Neuron (in vitro differentiated cells): ENCODE results near the gene FXYD5.

Source experiments
- H2AFZ ChIP-seq: one replicate; pipeline ENCODE4 v1.6.1; 2013; ENCODE audit warnings: low read depth, mild to moderate bottlenecking, inconsistent platforms, low read length, moderate library complexity
- H3K27me3 ChIP-seq: one replicate; pipeline ENCODE4 v1.6.1; 2013; ENCODE audit warnings: low read length; ENCODE audit not compliant: insufficient read depth
- H3K36me3 ChIP-seq: one replicate; pipeline ENCODE4 v1.6.1; 2013; ENCODE audit warnings: low read length; ENCODE audit not compliant: insufficient read depth
- H3K4me1 ChIP-seq: one replicate; pipeline ENCODE4 v1.6.1; 2013; ENCODE audit warnings: low read length; ENCODE audit not compliant: insufficient read depth
- H3K4me3 ChIP-seq: 2 replicates; pipeline ENCODE4 v1.5.1; 2013; ENCODE audit warnings: mild to moderate bottlenecking, low read length, moderate library complexity
- H3K9me3 ChIP-seq: one replicate; pipeline ENCODE4 v1.6.1; 2013; ENCODE audit warnings: low read length

The FXYD5 gene, protein sequence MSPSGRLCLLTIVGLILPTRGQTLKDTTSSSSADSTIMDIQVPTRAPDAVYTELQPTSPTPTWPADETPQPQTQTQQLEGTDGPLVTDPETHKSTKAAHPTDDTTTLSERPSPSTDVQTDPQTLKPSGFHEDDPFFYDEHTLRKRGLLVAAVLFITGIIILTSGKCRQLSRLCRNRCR

DNA sequence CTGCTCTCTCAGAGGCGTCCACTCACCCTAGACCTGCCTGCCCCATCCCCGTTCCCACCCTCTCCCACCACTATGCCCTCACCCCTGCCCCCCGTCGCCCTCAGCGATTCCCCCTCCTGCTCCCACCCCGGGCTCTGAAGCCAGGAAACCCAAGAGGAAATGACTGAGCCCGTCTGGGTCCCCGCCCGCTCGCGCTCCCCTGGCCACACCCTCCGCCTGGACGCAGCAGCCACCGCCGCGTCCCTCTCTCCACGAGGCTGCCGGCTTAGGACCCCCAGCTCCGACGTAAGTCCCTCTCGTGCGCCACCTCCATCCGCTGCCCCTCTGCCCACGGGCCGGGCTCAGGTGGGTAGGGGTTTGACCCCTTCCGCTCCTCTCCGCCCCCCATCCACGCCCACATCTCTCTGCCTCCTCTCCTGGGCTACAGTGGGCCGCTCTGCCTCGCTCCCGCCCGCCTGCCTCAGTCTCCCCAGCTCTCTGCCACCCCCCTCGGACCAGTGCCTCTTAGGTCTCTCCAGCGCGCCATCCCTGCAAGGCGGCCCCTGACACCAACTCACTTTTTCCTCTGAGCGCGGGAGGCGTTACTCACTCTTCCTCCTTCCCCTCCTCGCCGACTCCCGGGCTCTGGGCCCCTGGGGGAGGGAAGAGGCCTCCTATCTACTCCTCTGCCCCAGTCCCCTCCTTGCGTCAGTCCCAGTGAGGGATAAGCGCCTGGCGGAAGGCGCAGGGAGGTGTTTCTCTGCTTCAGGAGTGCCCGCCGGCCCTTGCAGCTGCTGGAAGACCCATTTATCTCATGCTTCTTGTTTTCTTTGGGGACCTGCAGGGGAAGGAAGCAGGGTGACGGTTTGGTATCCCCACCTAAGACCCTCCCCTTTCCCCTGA lies at the start of gene FXYD5:
TSS of gene FXYD5 (plus strand) at position 211 of the 882 bp plus-strand sequence. CDS start 816 bp downstream, outside the sequence.
- H3K27me3 ChIP-seq: peaks cover 41% of the 10 kb centered on the region
- H3K9me3 ChIP-seq: no peaks in the 10 kb centered on the region
- H2AFZ ChIP-seq: peak within 1 kb of the TSS; percentile 69
- H3K4me1 ChIP-seq: peaks cover 30% of the 10 kb centered on the region
- no peaks in the 10 kb centered on the region for H3K36me3 ChIP-seq
- peak within 1 kb of the TSS; percentile 23 for H3K4me3 ChIP-seq

DNA sequence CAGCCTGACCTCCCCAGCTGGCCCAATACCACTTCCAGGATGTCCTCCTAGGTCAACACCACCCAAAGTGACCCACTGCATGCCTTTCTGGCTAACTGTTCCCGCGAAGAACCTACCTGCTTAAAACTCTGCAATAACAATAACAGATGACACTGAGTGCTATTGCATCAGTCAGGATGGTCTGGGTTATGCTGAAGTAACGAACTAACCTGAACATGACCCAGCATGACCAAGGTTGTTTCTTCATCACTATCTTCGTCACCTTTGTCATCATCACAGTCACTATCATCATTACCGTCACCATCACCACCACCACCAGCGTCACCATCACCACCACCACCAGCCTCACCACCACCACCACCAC lies 49.5 kb upstream of the FXYD5 start:
- H3K36me3 ChIP-seq: no peaks in the 10 kb centered on the region
- no peak overlapping the region for H2AFZ ChIP-seq
- H3K9me3 ChIP-seq: peaks cover 6% of the 10 kb centered on the region
- H3K4me1 ChIP-seq: no peaks in the 10 kb centered on the region
- no peaks in the 10 kb centered on the region for H3K27me3 ChIP-seq
- no peak overlapping the region for H3K4me3 ChIP-seq

DNA sequence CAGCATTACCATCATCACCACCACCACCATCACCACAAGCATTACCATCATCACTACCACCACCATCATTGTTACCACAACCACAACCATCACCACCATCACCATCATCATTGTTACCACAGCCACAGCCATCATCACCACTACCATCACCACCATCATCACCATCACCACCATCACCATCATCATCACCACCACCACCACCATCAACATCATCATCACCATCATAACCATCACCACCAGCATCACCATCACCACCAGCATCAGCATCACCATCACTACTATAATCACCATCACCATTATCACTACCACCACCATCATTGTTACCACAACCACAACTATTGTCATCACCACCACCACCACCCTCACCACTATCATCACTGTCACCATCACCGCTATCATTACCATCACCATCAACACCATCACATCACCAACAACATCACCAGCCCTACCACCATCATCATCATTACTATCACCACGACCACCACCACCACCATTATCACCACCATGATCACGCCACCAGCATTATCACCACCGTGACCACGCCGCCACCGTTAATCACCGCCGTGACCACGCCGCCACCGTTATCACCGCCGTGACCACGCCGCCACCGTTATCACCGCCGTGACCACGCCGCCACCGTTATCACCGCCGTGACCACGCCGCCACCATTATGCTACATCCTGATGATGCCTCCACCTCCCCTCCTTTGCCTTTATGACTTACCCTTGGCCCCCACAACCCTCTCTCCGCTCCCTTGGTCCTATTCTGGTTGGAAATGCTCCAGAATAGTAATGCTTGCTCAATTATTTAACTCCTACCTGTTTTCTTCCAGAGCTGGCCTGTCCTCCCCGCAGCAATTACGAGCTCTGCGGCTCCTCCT lies 48.9 kb upstream of the FXYD5 start:
- Histone ChIP-seq H2AFZ (no peak overlapping the region), H3K36me3 (no peaks in the 10 kb centered on the region), H3K27me3 (no peaks in the 10 kb centered on the region), H3K9me3 (peaks cover 6% of the 10 kb centered on the region), H3K4me3 (no peak overlapping the region), H3K4me1 (no peaks in the 10 kb centered on the region)

DNA sequence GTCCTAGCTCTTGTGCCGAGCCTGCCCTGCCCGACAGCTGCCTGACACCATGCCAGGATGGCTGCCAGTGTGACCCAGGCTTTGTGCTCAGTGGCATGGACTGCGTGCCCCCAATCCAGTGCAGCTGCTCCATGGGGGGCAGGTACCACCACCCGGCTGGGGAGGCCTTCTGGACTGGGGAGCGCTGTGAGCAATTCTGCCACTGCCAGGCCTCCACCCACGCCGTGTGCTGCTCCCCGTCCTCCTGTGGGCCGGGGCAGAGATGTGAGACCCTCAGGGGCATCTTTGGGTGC lies 48.3 kb upstream of the FXYD5 start:
- Histone ChIP-seq H3K4me1 (no peaks in the 10 kb centered on the region), H3K36me3 (no peaks in the 10 kb centered on the region), H3K9me3 (peaks cover 6% of the 10 kb centered on the region), H3K27me3 (no peaks in the 10 kb centered on the region), H3K4me3 (no peak overlapping the region), H2AFZ (no peak overlapping the region)

DNA sequence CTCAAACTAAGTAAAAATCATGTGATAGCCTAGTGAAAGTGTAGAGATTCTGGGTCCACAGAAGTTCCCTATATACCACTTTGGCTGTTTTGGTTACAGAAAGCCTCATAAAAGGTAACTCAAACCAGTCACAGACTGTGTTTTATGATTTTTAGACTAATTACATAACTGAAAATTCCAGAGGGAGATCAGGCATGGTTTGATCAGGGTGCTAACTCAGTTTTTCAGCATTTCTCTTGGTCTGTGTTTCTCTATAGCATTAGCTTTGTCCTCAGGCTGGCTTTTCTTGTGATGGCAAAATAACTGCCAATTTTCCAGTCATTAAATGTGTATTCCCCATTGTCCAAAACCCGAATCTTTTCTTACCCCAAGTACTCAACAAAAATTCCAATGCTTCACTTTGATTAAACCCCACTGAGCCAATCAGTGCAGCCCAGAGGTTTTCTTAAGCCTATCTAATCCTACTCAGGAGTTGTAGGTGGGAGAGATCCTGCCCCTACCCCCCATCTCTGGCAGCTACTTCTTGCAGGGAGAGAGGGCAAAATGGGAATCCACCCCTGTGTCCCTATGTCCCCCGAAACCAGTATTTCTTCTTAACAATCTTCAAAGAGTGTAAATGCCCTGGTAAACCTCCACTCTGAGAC lies 47.5 kb upstream of the FXYD5 start:
- Histone ChIP-seq H3K4me1 (no peaks in the 10 kb centered on the region), H3K9me3 (peaks cover 6% of the 10 kb centered on the region), H3K4me3 (no peak overlapping the region), H2AFZ (no peak overlapping the region), H3K36me3 (no peaks in the 10 kb centered on the region), H3K27me3 (no peaks in the 10 kb centered on the region)

DNA sequence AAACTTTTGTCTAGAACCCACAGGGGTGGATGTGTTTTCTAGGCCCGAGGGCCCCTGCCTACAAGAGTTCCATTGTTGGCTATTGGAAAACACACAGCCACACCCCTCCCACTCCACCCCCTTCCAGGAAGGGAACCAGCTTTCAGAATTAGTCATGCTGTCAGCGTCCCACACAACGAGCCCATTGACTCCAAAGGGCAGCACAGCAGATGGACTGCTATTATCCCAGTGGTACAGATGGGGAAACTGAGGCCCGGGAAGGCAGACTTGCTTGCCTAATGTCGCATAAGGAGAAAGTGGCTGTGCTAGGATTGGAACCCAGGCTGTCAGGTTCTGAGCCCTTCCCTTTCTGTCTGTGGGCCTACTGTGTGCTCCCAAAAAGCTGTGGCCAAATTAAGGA lies 47.0 kb upstream of the FXYD5 start:
- no peaks in the 10 kb centered on the region for H3K4me1 ChIP-seq
- H3K27me3 ChIP-seq: no peaks in the 10 kb centered on the region
- peaks cover 6% of the 10 kb centered on the region for H3K9me3 ChIP-seq
- no peak overlapping the region for H3K4me3 ChIP-seq
- no peak overlapping the region for H2AFZ ChIP-seq
- H3K36me3 ChIP-seq: no peaks in the 10 kb centered on the region

DNA sequence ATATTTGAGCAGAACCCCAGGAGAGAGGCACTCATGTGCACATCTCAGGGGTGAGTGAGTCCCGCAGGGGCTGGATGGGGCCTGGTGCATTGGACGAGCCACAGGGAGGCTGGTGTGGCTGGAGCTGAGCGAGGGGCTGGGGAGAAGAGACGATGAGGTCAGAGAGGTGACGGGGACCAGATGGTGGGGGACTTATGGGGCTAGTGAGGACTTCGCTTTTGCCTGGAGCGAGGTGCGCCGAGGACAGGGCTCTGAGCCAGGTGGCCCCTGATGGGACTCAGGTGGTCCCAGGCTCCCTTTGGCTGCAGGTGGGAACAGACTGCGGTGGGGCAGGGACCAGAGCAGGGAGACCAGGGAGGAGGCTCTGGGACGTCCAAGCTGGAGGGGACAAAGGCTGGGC lies 45.8 kb upstream of the FXYD5 start:
- no peaks in the 10 kb centered on the region for H3K4me1 ChIP-seq
- no peak overlapping the region for H2AFZ ChIP-seq
- H3K27me3 ChIP-seq: no peaks in the 10 kb centered on the region
- H3K36me3 ChIP-seq: no peaks in the 10 kb centered on the region
- H3K9me3 ChIP-seq: peaks cover 6% of the 10 kb centered on the region
- H3K4me3 ChIP-seq: no peak overlapping the region

DNA sequence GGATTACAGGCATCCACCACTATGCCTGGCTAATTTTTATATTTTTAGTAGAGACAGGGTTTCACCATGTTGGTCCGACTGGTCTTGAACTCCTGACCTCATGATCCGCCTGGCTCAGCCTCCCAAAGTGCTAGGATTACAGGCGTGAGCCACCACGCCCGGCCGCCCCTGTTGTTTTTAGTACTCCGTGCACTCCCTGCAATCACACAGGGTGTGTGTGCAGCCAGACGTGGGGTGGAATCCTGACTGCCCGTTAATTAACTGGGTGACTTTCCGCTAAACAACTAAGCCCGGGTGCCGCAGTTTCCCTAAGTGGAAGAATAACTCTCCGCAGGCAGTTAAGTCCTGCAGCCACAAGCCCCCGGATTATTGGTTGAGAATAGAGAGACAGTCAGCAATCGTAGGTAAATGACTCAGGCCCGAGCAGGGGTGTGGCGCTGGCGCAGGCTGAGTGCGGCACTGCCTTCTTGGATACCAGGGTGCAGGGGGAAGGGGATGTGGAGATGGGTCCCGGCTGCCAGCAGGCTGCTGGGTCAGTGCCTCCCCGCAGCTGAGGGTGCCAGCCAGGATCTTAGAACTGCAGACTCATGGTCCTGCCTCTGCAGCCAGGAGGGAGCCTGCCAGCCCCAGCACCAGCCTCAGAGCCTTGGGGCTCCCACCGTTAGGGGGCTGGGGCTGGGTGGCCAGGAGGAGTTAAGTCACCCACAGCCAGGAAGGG lies 45.0 kb upstream of the FXYD5 start:
- peaks cover 6% of the 10 kb centered on the region for H3K9me3 ChIP-seq
- no peaks in the 10 kb centered on the region for H3K36me3 ChIP-seq
- H3K27me3 ChIP-seq: no peaks in the 10 kb centered on the region
- no peak overlapping the region for H2AFZ ChIP-seq
- peaks cover 3% of the 10 kb centered on the region for H3K4me1 ChIP-seq
- no peak overlapping the region for H3K4me3 ChIP-seq

DNA sequence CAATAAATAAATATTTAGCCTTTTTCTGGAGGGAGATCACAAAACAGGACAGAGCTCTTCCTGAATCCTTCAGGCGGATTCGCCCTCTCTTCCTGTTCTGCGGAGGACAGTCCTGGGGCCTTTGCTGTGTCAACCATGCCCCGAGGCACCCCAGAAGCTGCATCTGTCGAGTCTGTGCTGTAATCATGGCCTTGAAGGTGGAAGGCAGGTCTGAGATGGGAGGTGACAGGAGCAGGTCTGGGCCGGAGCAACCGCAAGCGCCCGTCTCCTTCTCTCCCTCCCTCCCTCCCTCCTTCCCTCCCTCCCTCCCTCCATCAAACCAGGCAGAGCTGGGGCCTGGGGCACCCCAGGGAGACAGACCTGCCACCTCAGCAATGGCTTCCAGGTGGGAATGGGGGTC lies 43.6 kb upstream of the FXYD5 start:
- H3K27me3 ChIP-seq: peaks cover 3% of the 10 kb centered on the region
- H3K4me1 ChIP-seq: peaks cover 8% of the 10 kb centered on the region
- no peak overlapping the region for H3K4me3 ChIP-seq

DNA sequence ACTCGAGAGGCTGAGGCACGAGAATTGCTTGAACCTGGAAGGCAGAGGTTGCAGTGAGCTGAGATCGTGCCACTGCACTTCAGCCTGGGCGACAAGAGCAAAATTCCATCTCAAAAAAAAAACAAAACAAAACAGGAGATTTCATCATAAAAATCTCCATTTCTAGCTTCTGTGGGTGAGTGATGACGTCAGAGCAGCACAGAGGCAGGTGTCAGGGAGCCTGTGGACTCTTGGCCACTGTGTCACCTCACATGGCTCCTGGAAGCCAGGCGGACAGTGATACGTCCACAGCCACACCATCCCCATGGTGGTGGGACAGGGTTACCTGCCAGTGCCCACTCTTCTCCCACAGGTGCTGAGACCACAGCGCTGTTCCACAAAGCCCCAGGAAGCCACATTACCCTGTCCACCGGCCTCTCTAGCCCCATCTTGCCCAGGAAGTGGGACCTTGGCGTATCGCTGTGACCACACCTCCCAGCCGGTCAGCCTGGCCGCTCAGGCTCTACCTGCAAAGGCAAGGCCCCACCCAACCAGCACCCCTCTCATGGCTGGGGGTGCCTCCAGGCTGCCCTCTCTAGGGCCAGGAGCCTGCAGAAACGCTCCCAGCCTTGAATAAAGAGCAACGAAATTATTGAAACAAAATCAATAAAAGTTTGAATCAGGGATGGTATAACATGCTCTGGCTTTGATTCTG lies 41.4 kb upstream of the FXYD5 start:
- Histone ChIP-seq H3K4me1 (peaks cover 11% of the 10 kb centered on the region), H3K27me3 (peaks cover 13% of the 10 kb centered on the region), H3K9me3 (no peaks in the 10 kb centered on the region), H3K36me3 (no peaks in the 10 kb centered on the region), H3K4me3 (no peak overlapping the region), H2AFZ (no peak overlapping the region)

More for the DNA sequence above, 43.6 kb upstream of the FXYD5 start:
- H3K36me3 ChIP-seq: no peaks in the 10 kb centered on the region
- no peak overlapping the region for H2AFZ ChIP-seq
- no peaks in the 10 kb centered on the region for H3K9me3 ChIP-seq

DNA sequence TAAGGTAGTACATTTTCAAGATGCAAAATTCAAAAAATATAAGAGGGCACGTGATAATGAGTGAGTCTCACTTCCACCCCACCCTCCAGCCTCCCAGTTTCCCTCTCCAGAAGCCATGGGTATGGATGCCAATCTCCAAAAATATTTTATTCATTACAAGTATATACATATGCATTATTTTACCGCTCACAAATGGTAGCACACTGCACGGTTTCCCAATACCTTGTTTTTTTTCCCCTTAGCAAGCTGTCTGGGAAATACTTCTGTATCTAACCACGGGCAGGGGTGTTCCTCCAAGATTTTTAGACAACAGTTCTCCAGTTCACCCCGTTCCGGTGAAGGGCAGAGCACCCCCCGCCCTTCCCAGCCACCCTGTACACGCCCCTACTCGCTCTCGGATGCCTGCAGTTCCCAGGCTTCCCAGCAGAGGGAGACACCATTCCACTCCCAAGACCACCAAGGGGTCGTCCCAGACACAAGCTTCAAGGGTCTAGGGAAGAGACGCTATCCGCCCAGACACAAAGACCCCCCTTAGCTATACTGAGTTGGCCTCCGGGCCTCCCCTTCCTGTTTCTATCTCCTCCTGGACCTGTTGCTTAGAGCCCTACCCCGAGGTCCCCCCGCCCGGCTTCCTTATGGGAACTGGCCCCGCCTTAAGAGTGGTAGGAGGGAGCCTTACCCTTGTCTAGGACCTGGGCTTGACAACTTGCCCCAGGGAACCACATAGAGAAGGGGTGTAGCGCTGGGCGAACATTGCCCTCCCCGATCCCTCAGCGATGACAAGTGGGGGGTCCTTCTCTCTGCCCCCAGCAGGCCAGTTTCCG lies 40.0 kb upstream of the FXYD5 start:
- no peaks in the 10 kb centered on the region for H3K9me3 ChIP-seq
- H3K4me3 ChIP-seq: no peak overlapping the region
- peak overlapping the region; percentile 64 for H2AFZ ChIP-seq
- H3K27me3 ChIP-seq: peaks cover 20% of the 10 kb centered on the region
- H3K36me3 ChIP-seq: no peaks in the 10 kb centered on the region
- peaks cover 11% of the 10 kb centered on the region for H3K4me1 ChIP-seq
